Renal pelvis (tissue), 12 donors: ENCODE measurements around the gene MDK. TPM values are rescaled to one million over a fixed set of nuclear protein-coding genes. Genes with fewer than 3 reads are reported as not detected.

Source experiments
- DNase-seq: peaks from one replicate; pipeline ENCODE4 v3.0.0-alpha.2; 2013
- long read RNA-seq, 16 experiments: transcript quantifications; one replicate each; lab custom pipeline, GENCODE V29; 2026
- polyA plus RNA-seq, 3 donors: library from polyadenylated mRNA; unstranded; fragments of 120-200 nt; gene quantifications; one replicate each; pipeline ENCODE4 v1.2.1, GENCODE V29; 2013; ENCODE audit not compliant: insufficient read length in 3 of 3

Gene MDK
- polyA plus RNA-seq: 1,000 to 10,000 TPM in 1 of 3 donors, 100 to 1,000 TPM in 2; 768 to 1,134 (median 903) TPM
- long read RNA-seq, donor 1, transcript MDK-202 (5 exons, 951 nt): minor isoform, 11 of 668 reads
- long read RNA-seq, donor 1, transcript MDK-203 (5 exons, 828 nt): major isoform, 430 of 668 reads
- long read RNA-seq, donor 1, transcript MDK-206 (4 exons, 1,026 nt): minor isoform, 78 of 668 reads
- long read RNA-seq, donor 1, transcript MDK-205 (5 exons, 1,166 nt): minor isoform, 24 of 668 reads
- long read RNA-seq, donor 1, partial matches to known transcripts: 106 of 668 reads
- long read RNA-seq, donor 1, other reads (novel, unspliced or antisense): 10 of 668 reads
- long read RNA-seq, donor 2, transcript MDK-206 (4 exons, 1,026 nt): minor isoform, 71 of 740 reads
- long read RNA-seq, donor 2, transcript MDK-205 (5 exons, 1,166 nt): minor isoform, 35 of 740 reads
- long read RNA-seq, donor 2, transcript MDK-203 (5 exons, 828 nt): major isoform, 503 of 740 reads
- long read RNA-seq, donor 2, transcript MDK-202 (5 exons, 951 nt): minor isoform, 10 of 740 reads
- long read RNA-seq, donor 2, partial matches to known transcripts: 90 of 740 reads
- long read RNA-seq, donor 2, other reads (novel, unspliced or antisense): 12 of 740 reads
- long read RNA-seq, donor 3, transcript MDK-202 (5 exons, 951 nt): minor isoform, 15 of 702 reads
- long read RNA-seq, donor 3, transcript MDK-203 (5 exons, 828 nt): major isoform, 429 of 702 reads
- long read RNA-seq, donor 3, transcript MDK-205 (5 exons, 1,166 nt): minor isoform, 29 of 702 reads
- long read RNA-seq, donor 3, transcript MDK-206 (4 exons, 1,026 nt): minor isoform, 87 of 702 reads
- long read RNA-seq, donor 3, partial matches to known transcripts: 117 of 702 reads
- long read RNA-seq, donor 3, other reads (novel, unspliced or antisense): 12 of 702 reads
- long read RNA-seq, donor 4, transcript MDK-203 (5 exons, 828 nt): major isoform, 375 of 635 reads
- long read RNA-seq, donor 4, transcript MDK-206 (4 exons, 1,026 nt): minor isoform, 92 of 635 reads
- long read RNA-seq, donor 4, transcript MDK-205 (5 exons, 1,166 nt): minor isoform, 40 of 635 reads
- long read RNA-seq, donor 4, transcript MDK-208 (3 exons, 775 nt): minor isoform, 13 of 635 reads
- long read RNA-seq, donor 4, partial matches to known transcripts: 89 of 635 reads
- long read RNA-seq, donor 4, other reads (novel, unspliced or antisense): 11 of 635 reads
- long read RNA-seq, donor 5, transcript MDK-205 (5 exons, 1,166 nt): minor isoform, 23 of 462 reads
- long read RNA-seq, donor 5, transcript MDK-206 (4 exons, 1,026 nt): minor isoform, 46 of 462 reads
- long read RNA-seq, donor 5, transcript MDK-203 (5 exons, 828 nt): major isoform, 296 of 462 reads
- long read RNA-seq, donor 5, partial matches to known transcripts: 87 of 462 reads
- long read RNA-seq, donor 5, other reads (novel, unspliced or antisense): 0 of 462 reads
- long read RNA-seq, donor 6, transcript MDK-206 (4 exons, 1,026 nt): minor isoform, 66 of 593 reads
- long read RNA-seq, donor 6, transcript MDK-203 (5 exons, 828 nt): major isoform, 390 of 593 reads
- long read RNA-seq, donor 6, transcript MDK-202 (5 exons, 951 nt): minor isoform, 8 of 593 reads
- long read RNA-seq, donor 6, transcript MDK-205 (5 exons, 1,166 nt): minor isoform, 23 of 593 reads
- long read RNA-seq, donor 6, partial matches to known transcripts: 87 of 593 reads
- long read RNA-seq, donor 6, other reads (novel, unspliced or antisense): 11 of 593 reads
- long read RNA-seq, donor 7, transcript MDK-203 (5 exons, 828 nt): major isoform, 499 of 893 reads
- long read RNA-seq, donor 7, transcript MDK-205 (5 exons, 1,166 nt): minor isoform, 33 of 893 reads
- long read RNA-seq, donor 7, transcript MDK-202 (5 exons, 951 nt): minor isoform, 9 of 893 reads
- long read RNA-seq, donor 7, transcript MDK-206 (4 exons, 1,026 nt): minor isoform, 103 of 893 reads
- long read RNA-seq, donor 7, partial matches to known transcripts: 219 of 893 reads
- long read RNA-seq, donor 7, other reads (novel, unspliced or antisense): 18 of 893 reads
- long read RNA-seq, donor 8, transcript MDK-206 (4 exons, 1,026 nt): minor isoform, 25 of 269 reads
- long read RNA-seq, donor 8, transcript MDK-205 (5 exons, 1,166 nt): minor isoform, 12 of 269 reads
- long read RNA-seq, donor 8, transcript MDK-202 (5 exons, 951 nt): minor isoform, 5 of 269 reads
- long read RNA-seq, donor 8, transcript MDK-203 (5 exons, 828 nt): major isoform, 182 of 269 reads
- long read RNA-seq, donor 8, partial matches to known transcripts: 41 of 269 reads
- long read RNA-seq, donor 8, other reads (novel, unspliced or antisense): 0 of 269 reads
- long read RNA-seq, donor 9, transcript MDK-206 (4 exons, 1,026 nt): minor isoform, 77 of 894 reads
- long read RNA-seq, donor 9, transcript MDK-202 (5 exons, 951 nt): minor isoform, 10 of 894 reads
- long read RNA-seq, donor 9, transcript MDK-205 (5 exons, 1,166 nt): minor isoform, 30 of 894 reads
- long read RNA-seq, donor 9, transcript MDK-203 (5 exons, 828 nt): major isoform, 603 of 894 reads
- long read RNA-seq, donor 9, partial matches to known transcripts: 133 of 894 reads
- long read RNA-seq, donor 9, other reads (novel, unspliced or antisense): 27 of 894 reads
- long read RNA-seq, donor 10, transcript MDK-206 (4 exons, 1,026 nt): minor isoform, 50 of 603 reads
- long read RNA-seq, donor 10, transcript MDK-202 (5 exons, 951 nt): minor isoform, 7 of 603 reads
- long read RNA-seq, donor 10, transcript MDK-203 (5 exons, 828 nt): major isoform, 391 of 603 reads
- long read RNA-seq, donor 10, transcript MDK-205 (5 exons, 1,166 nt): minor isoform, 31 of 603 reads
- long read RNA-seq, donor 10, partial matches to known transcripts: 109 of 603 reads
- long read RNA-seq, donor 10, other reads (novel, unspliced or antisense): 5 of 603 reads
- long read RNA-seq, donor 11, transcript MDK-206 (4 exons, 1,026 nt): minor isoform, 51 of 544 reads
- long read RNA-seq, donor 11, transcript MDK-203 (5 exons, 828 nt): major isoform, 315 of 544 reads
- long read RNA-seq, donor 11, transcript MDK-205 (5 exons, 1,166 nt): minor isoform, 29 of 544 reads
- long read RNA-seq, donor 11, transcript MDK-208 (3 exons, 775 nt): minor isoform, 10 of 544 reads
- long read RNA-seq, donor 11, partial matches to known transcripts: 132 of 544 reads
- long read RNA-seq, donor 11, other reads (novel, unspliced or antisense): 0 of 544 reads
- long read RNA-seq, donor 12, transcript MDK-208 (3 exons, 775 nt): minor isoform, 11 of 750 reads
- long read RNA-seq, donor 12, transcript MDK-206 (4 exons, 1,026 nt): minor isoform, 65 of 750 reads
- long read RNA-seq, donor 12, transcript MDK-203 (5 exons, 828 nt): major isoform, 500 of 750 reads
- long read RNA-seq, donor 12, transcript MDK-205 (5 exons, 1,166 nt): minor isoform, 29 of 750 reads
- long read RNA-seq, donor 12, partial matches to known transcripts: 122 of 750 reads
- long read RNA-seq, donor 12, other reads (novel, unspliced or antisense): 12 of 750 reads
- long read RNA-seq, donor 13, transcript MDK-206 (4 exons, 1,026 nt): minor isoform, 22 of 310 reads
- long read RNA-seq, donor 13, transcript MDK-205 (5 exons, 1,166 nt): minor isoform, 12 of 310 reads
- long read RNA-seq, donor 13, transcript MDK-203 (5 exons, 828 nt): major isoform, 176 of 310 reads
- long read RNA-seq, donor 13, transcript MDK-202 (5 exons, 951 nt): minor isoform, 5 of 310 reads
- long read RNA-seq, donor 13, partial matches to known transcripts: 90 of 310 reads
- long read RNA-seq, donor 13, other reads (novel, unspliced or antisense): 0 of 310 reads
- long read RNA-seq, donor 14: 0 reads
- long read RNA-seq, donor 15, transcript MDK-203 (5 exons, 828 nt): major isoform, 562 of 883 reads
- long read RNA-seq, donor 15, transcript MDK-202 (5 exons, 951 nt): minor isoform, 9 of 883 reads
- long read RNA-seq, donor 15, transcript MDK-205 (5 exons, 1,166 nt): minor isoform, 60 of 883 reads
- long read RNA-seq, donor 15, transcript MDK-206 (4 exons, 1,026 nt): minor isoform, 88 of 883 reads
- long read RNA-seq, donor 15, partial matches to known transcripts: 135 of 883 reads
- long read RNA-seq, donor 15, other reads (novel, unspliced or antisense): 18 of 883 reads
- long read RNA-seq, donor 16, transcript MDK-206 (4 exons, 1,026 nt): minor isoform, 73 of 810 reads
- long read RNA-seq, donor 16, transcript MDK-202 (5 exons, 951 nt): minor isoform, 9 of 810 reads
- long read RNA-seq, donor 16, transcript MDK-203 (5 exons, 828 nt): major isoform, 505 of 810 reads
- long read RNA-seq, donor 16, transcript MDK-205 (5 exons, 1,166 nt): minor isoform, 29 of 810 reads
- long read RNA-seq, donor 16, partial matches to known transcripts: 172 of 810 reads
- long read RNA-seq, donor 16, other reads (novel, unspliced or antisense): 10 of 810 reads

DNA sequence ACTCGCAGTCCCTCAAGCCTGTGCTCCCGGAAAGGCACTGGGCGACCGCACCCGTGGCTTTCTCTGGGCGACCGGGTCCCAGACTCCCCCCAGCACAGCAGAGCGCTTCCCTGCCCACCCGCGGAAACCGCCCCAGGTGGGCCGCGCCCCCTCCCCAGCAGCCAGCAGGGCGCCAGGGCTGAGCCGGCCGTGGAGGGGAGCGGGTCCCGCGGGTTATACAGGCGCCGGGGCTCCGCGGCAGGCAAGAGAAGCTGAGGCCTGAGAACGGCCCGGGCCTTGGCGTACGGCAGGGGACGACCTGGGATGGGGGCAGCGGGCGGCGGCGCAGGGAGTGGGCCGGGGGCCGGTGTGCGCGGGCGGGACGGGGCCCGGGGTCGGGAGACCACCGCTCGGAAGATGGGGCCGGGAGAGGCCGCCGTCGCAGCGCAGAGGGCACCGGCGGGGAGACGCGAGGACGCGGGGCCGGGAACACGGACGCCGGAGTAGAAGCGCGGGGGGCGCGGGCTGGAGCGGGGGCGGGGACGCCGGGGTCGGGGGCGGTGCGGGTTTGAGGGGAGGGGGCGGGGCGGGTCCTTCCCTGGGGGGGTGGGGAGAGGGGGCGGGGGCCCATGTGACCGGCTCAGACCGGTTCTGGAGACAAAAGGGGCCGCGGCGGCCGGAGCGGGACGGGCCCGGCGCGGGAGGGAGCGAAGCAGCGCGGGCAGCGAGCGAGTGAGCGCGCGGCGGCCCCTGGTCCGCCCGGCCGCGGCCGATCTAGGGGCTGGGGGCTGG, at the start of gene MDK:
TSS of gene MDK (plus strand) at position 622 of the 771 bp plus-strand sequence. CDS start 389 bp downstream, outside the sequence.
- no peak for DNase-seq

DNA sequence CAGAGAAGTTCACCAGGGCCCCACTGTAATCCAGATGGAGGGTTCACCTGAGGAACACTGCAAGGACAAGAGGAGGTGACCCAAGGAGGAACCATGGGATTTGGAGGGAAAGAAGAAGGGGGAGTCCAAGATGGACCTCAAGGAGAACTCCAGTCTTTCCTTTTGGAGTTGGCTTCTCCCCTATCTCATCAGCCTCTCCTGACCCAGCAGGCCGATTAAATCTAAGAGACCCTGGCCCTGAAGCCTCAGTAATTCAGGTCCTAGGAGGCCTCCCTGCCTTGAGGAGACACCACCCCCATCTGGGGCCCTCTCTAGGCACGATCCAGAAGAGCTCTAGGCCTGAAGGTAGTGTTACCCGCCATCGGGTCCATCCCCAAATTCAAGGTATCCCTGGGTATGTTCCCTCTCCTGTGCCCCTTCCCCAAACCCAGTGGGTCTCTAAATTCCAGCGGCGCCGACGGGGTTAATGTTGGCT, 49.3 kb upstream of the MDK start:
- no peak for DNase-seq

DNA sequence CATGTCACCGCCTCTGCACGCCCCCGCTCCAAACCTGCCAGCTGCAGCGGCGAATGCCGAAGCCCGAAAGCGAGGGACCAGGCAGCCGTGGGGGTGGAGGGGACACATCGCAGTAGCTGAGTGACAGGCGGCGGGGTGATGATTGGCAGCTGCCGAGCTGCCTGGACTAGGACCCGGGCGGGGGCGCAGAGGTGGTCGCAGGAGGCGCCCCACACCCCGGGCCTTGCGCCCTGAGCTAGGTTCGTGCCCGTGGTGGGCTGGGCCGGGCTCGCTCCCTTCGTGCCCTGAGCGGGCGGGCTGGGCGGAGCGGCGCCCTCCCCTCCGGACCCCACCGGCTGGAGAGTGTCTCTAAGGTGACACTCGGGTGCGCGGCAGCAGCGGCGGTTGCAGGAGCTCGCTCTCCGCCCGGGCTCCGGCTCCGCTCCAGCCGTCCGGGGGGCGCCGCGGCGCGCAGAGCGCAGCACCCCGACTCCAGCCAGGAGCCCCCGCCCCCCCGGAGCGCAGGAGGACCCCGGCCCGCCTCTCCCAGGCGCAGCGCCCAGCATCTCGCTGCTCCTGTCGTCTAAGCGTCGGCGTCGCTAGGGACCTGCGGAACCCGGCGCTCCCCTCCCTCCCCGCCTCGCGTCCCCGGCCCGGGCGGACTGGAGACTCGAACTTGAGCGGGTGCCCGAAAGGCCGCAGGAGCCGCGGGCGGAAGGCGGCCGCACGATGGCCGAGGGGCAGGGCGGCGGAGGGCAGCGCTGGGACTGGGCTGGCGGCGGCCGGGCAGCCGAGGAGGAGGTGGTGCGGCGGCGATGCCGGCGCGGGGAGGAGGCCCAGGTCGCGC, 48.7 kb upstream of the MDK start:
- DNase-seq: no peak

- DNase-seq: no peak
These were observed 48.0 kb upstream of the MDK start for GRCh38 chr11:46333394-46333947.

DNA sequence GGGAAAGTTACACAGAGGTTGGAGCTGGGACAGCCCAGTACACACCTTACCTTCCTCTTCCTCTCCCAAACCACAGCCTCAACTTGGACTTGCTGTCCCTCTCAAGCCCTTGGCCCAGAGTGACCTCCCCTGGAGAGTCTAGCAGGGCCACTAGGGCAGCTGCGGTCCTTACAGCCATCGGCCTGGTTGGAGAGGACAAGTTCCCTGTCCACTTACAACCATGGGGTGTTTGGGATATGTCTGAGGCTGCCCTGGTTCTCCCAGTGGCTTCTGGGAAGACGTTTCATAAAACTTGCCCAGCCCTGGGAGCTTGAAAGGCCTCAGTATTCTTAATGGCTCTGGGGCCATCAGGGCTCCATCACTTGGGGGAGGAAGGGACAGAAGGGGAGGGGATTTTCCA, 47.3 kb upstream of the MDK start:
- no peak for DNase-seq

- no peak for DNase-seq
These were observed 46.2 kb upstream of the MDK start for GRCh38 chr11:46335271-46335670.

- no peak for DNase-seq
These were observed 45.4 kb upstream of the MDK start for GRCh38 chr11:46335890-46336562.

- DNase-seq: no peak
These were observed 44.8 kb upstream of the MDK start for GRCh38 chr11:46336563-46337180.

GRCh38 chr11:46337626-46338345, 43.7 kb upstream of the MDK start:
- DNase-seq: no peak

GRCh38 chr11:46338636-46338987, 42.9 kb upstream of the MDK start:
- no peak for DNase-seq
